Measurements from ENCODE around the gene MEST.
"Not testable (repeated sequence)": the region's sequence is repeated elsewhere in the genome, so short reads cannot be mapped to it uniquely, and the experiment has no call there.

The MEST gene

GRCh38 chr7:130485734-130486113, 6.2 kb upstream of the MEST start:
- no peak for DNase-seq (ENCODE audit: low spot score)

- no peak for DNase-seq (ENCODE audit: low spot score)
Observed at GRCh38 chr7:130486114-130486953, 5.6 kb upstream of the MEST start.

GRCh38 chr7:130486954-130487436, 4.9 kb upstream of the MEST start:
- no peak for DNase-seq (ENCODE audit: low spot score)

- no peak for DNase-seq (ENCODE audit: low spot score)
Observed at GRCh38 chr7:130488392-130489139, 3.3 kb upstream of the MEST start.

- DNase-seq (ENCODE audit: low spot score) = peak; percentile 83
Observed at GRCh38 chr7:130489140-130489983, 2.5 kb upstream of the MEST start.

- DNase-seq (ENCODE audit: low spot score) = no peak
Observed at GRCh38 chr7:130490311-130490791, 1.5 kb upstream of the MEST start.

- peak; percentile 71 for DNase-seq (ENCODE audit: low spot score)
Observed at GRCh38 chr7:130490888-130491804, 739 bp upstream of the MEST start.

GRCh38 chr7:130492523-130493274, 814 bp downstream of the MEST start:
- no peak for DNase-seq (ENCODE audit: low spot score)

- DNase-seq (ENCODE audit: low spot score) = no peak
Observed at GRCh38 chr7:130493275-130493873, 1.5 kb downstream of the MEST start.

GRCh38 chr7:130494431-130494858, 2.6 kb downstream of the MEST start:
- no peak for DNase-seq (ENCODE audit: low spot score)

GRCh38 chr7:130500463-130500862, 8.6 kb downstream of the MEST start:
- DNase-seq (ENCODE audit: low spot score) = no peak

- no peak for DNase-seq (ENCODE audit: low spot score)
Observed at GRCh38 chr7:130500910-130501309, 9.0 kb downstream of the MEST start.

GRCh38 chr7:130505753-130506152, 13.9 kb downstream of the MEST start:
- DNase-seq (ENCODE audit: low spot score) = peak; percentile 33

GRCh38 chr7:130506358-130506757, 14.5 kb downstream of the MEST start:
- DNase-seq (ENCODE audit: low spot score) = no peak

- DNase-seq (ENCODE audit: low spot score) = not testable (repeated sequence)
Observed at GRCh38 chr7:130512038-130512437, 20.2 kb downstream of the MEST start.

GRCh38 chr7:130513447-130513846, 21.6 kb downstream of the MEST start:
- no peak for DNase-seq (ENCODE audit: low spot score)

- no peak for DNase-seq (ENCODE audit: low spot score)
Observed at GRCh38 chr7:130515315-130516040, 23.6 kb downstream of the MEST start.

- DNase-seq (ENCODE audit: low spot score) = no peak
Observed at GRCh38 chr7:130521258-130521951, 29.5 kb downstream of the MEST start.
